Measurements from ENCODE around the gene ZBTB20. TPM values are rescaled to one million over a fixed set of nuclear protein-coding genes. Genes with fewer than 3 reads are reported as not detected.

ZBTB20 gene
- total RNA-seq, 1 experiment from 2014 or later, result 26.5 TPM

- Histone ChIP-seq H3K9me3 (ENCODE audit: insufficient read depth, low read depth) (no peaks in the 10 kb centered on the region), H3K4me2 (no peak overlapping the region), H3K9me2 (ENCODE audit: insufficient read depth) (no peaks in the 10 kb centered on the region), H3K4me3 (no peak overlapping the region), H4K20me1 (ENCODE audit: insufficient read depth) (0 out of 2 replicates have a peak, but pooled peaks cover 3% of the 10 kb centered on the region), H3K36me3 (ENCODE audit: low read depth) (no peaks in the 10 kb centered on the region), H2AFZ (no peak overlapping the region), H3K79me2 (ENCODE audit: low read depth) (no peaks in the 10 kb centered on the region), H3K4me1 (replicated peaks; ENCODE audit: insufficient read depth) (no peaks in the 10 kb centered on the region), H3K27me3 (ENCODE audit: insufficient read depth, low read depth) (no peaks in the 10 kb centered on the region), H3F3A (ENCODE audit: insufficient read depth, low read depth) (no peaks in the 10 kb centered on the region), H3K27ac (no peak overlapping the region)
- BruUV-seq (replicated peaks), result no TSS peak
- intact Hi-C loops (cut with micrococcal nuclease; ENCODE audit: unreplicated experiment), result no loop called here
- ChIA-PET CTCF (no interaction called here), POLR2A (ENCODE audit: unreplicated experiment) (no interaction called here)
- no peak for TF ChIP-seq EZH2 (IDR thresholded peaks at IDR 0.05; ENCODE audit: low read depth)
- no peak for TF ChIP-seq CTCF (conservative IDR thresholded peaks at IDR 0.05)
- no peak for DNase-seq
Observed at GRCh38 chr3:114460459-114460858, 686.6 kb downstream of the ZBTB20 start.

- H4K20me1 ChIP-seq (ENCODE audit: insufficient read depth), result peaks cover 3% of the 10 kb centered on the region; the same call in 1 of the 2 replicates
- no peak overlapping the region for H3K4me3 ChIP-seq
- no peaks in the 10 kb centered on the region for H3K79me2 ChIP-seq (ENCODE audit: low read depth)
- H3K9me2 ChIP-seq (ENCODE audit: insufficient read depth), result no peaks in the 10 kb centered on the region
- no peak overlapping the region for H2AFZ ChIP-seq
- ChIA-PET POLR2A (ENCODE audit: unreplicated experiment) (no interaction called here), CTCF (no interaction called here)
- no peak for DNase-seq
- no peaks in the 10 kb centered on the region for H3K4me1 ChIP-seq (replicated peaks; ENCODE audit: insufficient read depth)
- no peaks in the 10 kb centered on the region for H3K9me3 ChIP-seq (ENCODE audit: insufficient read depth, low read depth)
- H3K27me3 ChIP-seq (ENCODE audit: insufficient read depth, low read depth), result no peaks in the 10 kb centered on the region
- no TSS peak for BruUV-seq (replicated peaks)
- intact Hi-C loops (cut with micrococcal nuclease; ENCODE audit: unreplicated experiment), result no loop called here
- 0 out of 2 replicates have a peak, but pooled peaks cover 3% of the 10 kb centered on the region for H3F3A ChIP-seq (ENCODE audit: insufficient read depth, low read depth)
- no peak for TF ChIP-seq CTCF (conservative IDR thresholded peaks at IDR 0.05)
- TF ChIP-seq EZH2 (IDR thresholded peaks at IDR 0.05; ENCODE audit: low read depth), result no peak
- no peak overlapping the region for H3K4me2 ChIP-seq
- H3K36me3 ChIP-seq (ENCODE audit: low read depth), result no peaks in the 10 kb centered on the region
- no peak overlapping the region for H3K27ac ChIP-seq
Observed at GRCh38 chr3:114456742-114457141, 690.3 kb downstream of the ZBTB20 start.

GRCh38 chr3:114455432-114455831 lies 691.7 kb downstream of the ZBTB20 start:
- Histone ChIP-seq H3K36me3 (ENCODE audit: low read depth) (no peaks in the 10 kb centered on the region), H2AFZ (no peak overlapping the region), H3K9me2 (ENCODE audit: insufficient read depth) (no peaks in the 10 kb centered on the region), H3F3A (ENCODE audit: insufficient read depth, low read depth) (0 out of 2 replicates have a peak, but pooled peaks cover 3% of the 10 kb centered on the region), H3K4me2 (no peak overlapping the region), H3K4me1 (replicated peaks; ENCODE audit: insufficient read depth) (no peaks in the 10 kb centered on the region), H3K27ac (no peak overlapping the region), H4K20me1 (ENCODE audit: insufficient read depth) (peaks cover 6% of the 10 kb centered on the region), H3K9me3 (ENCODE audit: insufficient read depth, low read depth) (no peaks in the 10 kb centered on the region), H3K79me2 (ENCODE audit: low read depth) (no peaks in the 10 kb centered on the region), H3K4me3 (no peak overlapping the region), H3K27me3 (ENCODE audit: insufficient read depth, low read depth) (no peaks in the 10 kb centered on the region)
- intact Hi-C loops (cut with micrococcal nuclease; ENCODE audit: unreplicated experiment), result no loop called here
- ChIA-PET CTCF (no interaction called here), POLR2A (ENCODE audit: unreplicated experiment) (no interaction called here)
- TF ChIP-seq EZH2 (IDR thresholded peaks at IDR 0.05; ENCODE audit: low read depth) (no peak), CTCF (conservative IDR thresholded peaks at IDR 0.05) (no peak)
- BruUV-seq (replicated peaks), result no TSS peak
- DNase-seq, result no peak

Measured in PC-9 (cell line).